Measurements from ENCODE around the gene HRH3. TPM values are rescaled to one million over a fixed set of nuclear protein-coding genes. Genes with fewer than 3 reads are reported as not detected.

Gene HRH3
- total RNA-seq, 5 donors from 2014 or later (not counting 1 experiment from before 2014, with no cell fraction given): not detected

DNA sequence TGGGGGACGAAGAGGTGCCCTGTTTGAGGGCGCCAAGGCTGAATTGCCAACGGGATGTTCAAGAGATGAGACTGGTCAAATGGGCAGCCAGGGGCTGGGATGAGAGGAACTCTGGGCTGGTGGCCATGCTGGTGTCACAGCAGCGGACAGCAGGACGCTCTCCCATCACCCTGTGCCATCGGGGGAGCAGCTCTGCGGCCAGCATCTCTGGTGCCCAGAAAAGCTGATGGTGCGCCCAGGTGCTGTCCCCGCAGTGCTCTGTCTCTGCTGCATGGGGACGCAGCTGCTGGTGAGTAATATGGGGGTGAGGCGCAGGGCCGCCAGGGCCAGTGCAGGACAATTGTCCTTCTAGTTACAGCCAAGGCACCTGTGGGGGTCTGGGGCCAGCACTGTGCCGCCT, 4.9 kb upstream of the HRH3 start:
- 86% methylated on average over 7 of the region's 13 CpGs for WGBS (ENCODE audit: insufficient coverage)
- Histone ChIP-seq H3K36me3 (ENCODE audit: control insufficient read depth in 2 of 2, extremely low read depth in 1 of 2, insufficient read depth in 1 of 2, low read length in 1 of 2) (no peaks in the 10 kb centered on the region), H3K27me3 (replicated peaks in 1 of 2; ENCODE audit: control insufficient read depth in 2 of 2, extremely low read depth in 1 of 2, insufficient read depth in 2 of 2, low read length in 1 of 2) (peaks cover 3 to 84% of the 10 kb centered on the region in 2 experiments), H3K27ac (ENCODE audit: low read length) (no peak overlapping the region), H3K4me1 (ENCODE audit: control insufficient read depth in 1 of 2, extremely low read depth in 1 of 2, insufficient read depth in 2 of 2, low read length in 2 of 2) (peaks cover 0 to 8% of the 10 kb centered on the region in 2 experiments), H3K9me3 (no peaks in the 10 kb centered on the region), H3K4me3 (ENCODE audit: control insufficient read depth in 1 of 2, extremely low read depth in 1 of 2, low read length in 1 of 2) (no peak overlapping the region)
- H3K36me3 Mint-ChIP-seq: no peaks in the 10 kb centered on the region
- H3K4me1 Mint-ChIP-seq: peaks cover 0 to 4% (median 3%) of the 10 kb centered on the region in 3 donors
- ATAC-seq (replicated peaks in 1 of 4) (no peak), DNase-seq (no peak)
- CTCF ChIA-PET: no interaction called here
- no peak overlapping the region for H3K27ac Mint-ChIP-seq
- H3K4me3 Mint-ChIP-seq: no peak overlapping the region
- H3K27me3 Mint-ChIP-seq: peaks cover 27 to 60% of the 10 kb centered on the region in 2 donors
- H3K9me3 Mint-ChIP-seq: no peaks in the 10 kb centered on the region
- POLR2A ChIA-PET: no interaction called here

DNA sequence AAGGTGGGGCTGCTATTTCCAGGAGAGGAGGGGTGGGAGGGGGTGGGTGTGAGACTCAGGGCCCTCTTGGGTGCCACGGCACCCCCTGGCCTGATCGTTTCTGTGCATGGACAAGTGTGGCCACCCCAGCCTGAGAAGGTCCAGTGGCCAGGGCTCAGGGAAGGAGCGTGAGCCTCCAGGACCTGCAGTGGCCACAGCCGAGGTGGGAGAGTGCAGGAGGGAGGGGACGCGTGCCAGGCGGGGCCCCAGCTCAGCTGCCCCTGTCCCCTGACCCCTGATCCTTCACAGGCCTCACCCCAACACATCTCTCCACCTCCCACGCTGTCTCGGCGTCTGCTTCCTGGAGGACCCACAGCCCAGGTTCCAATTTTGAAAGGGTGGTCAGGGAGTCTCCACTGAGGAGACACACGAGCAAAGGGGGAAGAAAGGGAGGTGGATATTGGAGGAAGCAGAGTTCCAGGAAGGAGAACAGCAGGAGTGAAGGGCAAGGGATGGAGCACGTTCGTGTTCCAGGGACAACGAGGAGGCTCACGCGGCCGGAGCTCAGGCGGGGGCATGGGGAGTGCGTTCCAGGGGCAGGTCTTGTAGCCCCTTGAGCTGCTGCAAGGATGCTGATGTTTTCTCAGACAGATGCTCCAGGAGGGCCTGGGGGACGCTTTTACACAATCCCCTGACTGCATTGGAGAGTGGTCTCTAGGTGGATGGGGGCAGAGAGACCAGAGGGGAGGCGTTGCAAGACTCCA, 4.2 kb upstream of the HRH3 start:
- Histone ChIP-seq H3K36me3 (ENCODE audit: control insufficient read depth in 2 of 2, extremely low read depth in 1 of 2, insufficient read depth in 1 of 2, low read length in 1 of 2) (no peaks in the 10 kb centered on the region), H3K27ac (ENCODE audit: low read length) (no peak overlapping the region), H3K4me1 (ENCODE audit: control insufficient read depth in 1 of 2, extremely low read depth in 1 of 2, insufficient read depth in 2 of 2, low read length in 2 of 2) (peaks cover 0 to 12% of the 10 kb centered on the region in 2 experiments), H3K27me3 (replicated peaks in 1 of 2; ENCODE audit: control insufficient read depth in 2 of 2, extremely low read depth in 1 of 2, insufficient read depth in 2 of 2, low read length in 1 of 2) (peaks cover 3 to 88% of the 10 kb centered on the region in 2 experiments), H3K9me3 (no peaks in the 10 kb centered on the region), H3K4me3 (ENCODE audit: control insufficient read depth in 1 of 2, extremely low read depth in 1 of 2, low read length in 1 of 2) (no peak overlapping the region)
- no peaks in the 10 kb centered on the region for H3K9me3 Mint-ChIP-seq
- peaks cover 0 to 4% (median 3%) of the 10 kb centered on the region in 3 donors for H3K4me1 Mint-ChIP-seq
- ATAC-seq (replicated peaks in 1 of 4): no peak
- peaks cover 27 to 60% of the 10 kb centered on the region in 2 donors for H3K27me3 Mint-ChIP-seq
- no peak for DNase-seq
- WGBS (ENCODE audit: insufficient coverage): 58% methylated on average over 11 of the region's 21 CpGs
- ChIA-PET CTCF (no interaction called here), POLR2A (no interaction called here)
- no peak overlapping the region for H3K4me3 Mint-ChIP-seq
- no peaks in the 10 kb centered on the region for H3K36me3 Mint-ChIP-seq
- no peak overlapping the region for H3K27ac Mint-ChIP-seq

- Mint-ChIP-seq H3K27ac (no peak overlapping the region), H3K36me3 (no peaks in the 10 kb centered on the region), H3K4me1 (peaks cover 4 to 7% (median 5%) of the 10 kb centered on the region in 3 donors), H3K9me3 (no peaks in the 10 kb centered on the region), H3K27me3 (peaks cover 27 to 67% of the 10 kb centered on the region in 2 donors), H3K4me3 (no peak overlapping the region)
- peaks cover 3 to 92% of the 10 kb centered on the region in 2 experiments for H3K27me3 ChIP-seq (replicated peaks in 1 of 2; ENCODE audit: control insufficient read depth in 2 of 2, extremely low read depth in 1 of 2, insufficient read depth in 2 of 2, low read length in 1 of 2)
- H3K4me1 ChIP-seq (ENCODE audit: control insufficient read depth in 1 of 2, extremely low read depth in 1 of 2, insufficient read depth in 2 of 2, low read length in 2 of 2): peaks cover 0 to 15% of the 10 kb centered on the region in 2 experiments
- ATAC-seq (replicated peaks in 1 of 4) (no peak), DNase-seq (no peak)
- H3K27ac ChIP-seq (ENCODE audit: low read length): no peak overlapping the region
- ChIA-PET CTCF (no interaction called here), POLR2A (no interaction called here)
- no peak overlapping the region for H3K4me3 ChIP-seq (ENCODE audit: control insufficient read depth in 1 of 2, extremely low read depth in 1 of 2, low read length in 1 of 2)
- 84% methylated on average over 8 of the region's 9 CpGs for WGBS (ENCODE audit: insufficient coverage)
- H3K9me3 ChIP-seq: no peaks in the 10 kb centered on the region
- no peaks in the 10 kb centered on the region for H3K36me3 ChIP-seq (ENCODE audit: control insufficient read depth in 2 of 2, extremely low read depth in 1 of 2, insufficient read depth in 1 of 2, low read length in 1 of 2)
Measured at GRCh38 chr20:62223571-62223970, 3.5 kb upstream of the HRH3 start.

- H3K4me1 ChIP-seq (ENCODE audit: control insufficient read depth in 1 of 2, extremely low read depth in 1 of 2, insufficient read depth in 2 of 2, low read length in 2 of 2): peaks cover 0 to 15% of the 10 kb centered on the region in 2 experiments
- no peak for DNase-seq
- POLR2A ChIA-PET: no interaction called here
- Mint-ChIP-seq H3K36me3 (no peaks in the 10 kb centered on the region), H3K27ac (no peak overlapping the region), H3K4me3 (no peak overlapping the region), H3K27me3 (peaks cover 27 to 72% of the 10 kb centered on the region in 2 donors), H3K9me3 (no peaks in the 10 kb centered on the region), H3K4me1 (peaks cover 4 to 7% (median 5%) of the 10 kb centered on the region in 3 donors)
- CTCF ChIA-PET: no interaction called here
- H3K27me3 ChIP-seq (replicated peaks in 1 of 2; ENCODE audit: control insufficient read depth in 2 of 2, extremely low read depth in 1 of 2, insufficient read depth in 2 of 2, low read length in 1 of 2): peaks cover 3 to 92% of the 10 kb centered on the region in 2 experiments
- no peaks in the 10 kb centered on the region for H3K9me3 ChIP-seq
- H3K36me3 ChIP-seq (ENCODE audit: control insufficient read depth in 2 of 2, extremely low read depth in 1 of 2, insufficient read depth in 1 of 2, low read length in 1 of 2): no peaks in the 10 kb centered on the region
- WGBS (ENCODE audit: insufficient coverage): 65% methylated on average over 7 of the region's 13 CpGs
- no peak overlapping the region for H3K4me3 ChIP-seq (ENCODE audit: control insufficient read depth in 1 of 2, extremely low read depth in 1 of 2, low read length in 1 of 2)
- no peak overlapping the region for H3K27ac ChIP-seq (ENCODE audit: low read length)
- no peak for ATAC-seq (replicated peaks in 1 of 4)
Measured at GRCh38 chr20:62222972-62223371, 2.9 kb upstream of the HRH3 start.

- Mint-ChIP-seq H3K4me1 (peaks cover 4 to 7% (median 5%) of the 10 kb centered on the region in 3 donors), H3K9me3 (no peaks in the 10 kb centered on the region), H3K27me3 (peaks cover 27 to 75% of the 10 kb centered on the region in 2 donors), H3K27ac (no peak overlapping the region), H3K4me3 (no peak overlapping the region), H3K36me3 (no peaks in the 10 kb centered on the region)
- DNase-seq: no peak
- Histone ChIP-seq H3K4me1 (ENCODE audit: control insufficient read depth in 1 of 2, extremely low read depth in 1 of 2, insufficient read depth in 2 of 2, low read length in 2 of 2) (peaks cover 0 to 15% of the 10 kb centered on the region in 2 experiments), H3K4me3 (ENCODE audit: control insufficient read depth in 1 of 2, extremely low read depth in 1 of 2, low read length in 1 of 2) (no peak overlapping the region), H3K27me3 (replicated peaks in 1 of 2; ENCODE audit: control insufficient read depth in 2 of 2, extremely low read depth in 1 of 2, insufficient read depth in 2 of 2, low read length in 1 of 2) (peaks cover 3 to 92% of the 10 kb centered on the region in 2 experiments), H3K36me3 (ENCODE audit: control insufficient read depth in 2 of 2, extremely low read depth in 1 of 2, insufficient read depth in 1 of 2, low read length in 1 of 2) (no peaks in the 10 kb centered on the region), H3K9me3 (no peaks in the 10 kb centered on the region), H3K27ac (ENCODE audit: low read length) (no peak overlapping the region)
- 85% methylated on average over 18 of the region's 18 CpGs for WGBS (ENCODE audit: insufficient coverage)
- CTCF ChIA-PET: no interaction called here
- POLR2A ChIA-PET: interaction anchor here in 1 of 2 donors (0.6 kb wide), 1 partner anchor 59 kb away, joined by 4 read pairs; no protein-coding TSS in a partner anchor
- ATAC-seq (replicated peaks in 1 of 4): no peak
Measured at GRCh38 chr20:62222266-62222850, 2.3 kb upstream of the HRH3 start.

GRCh38 chr20:62220666-62221568, 839 bp upstream of the HRH3 start:
- Mint-ChIP-seq H3K27ac (no peak overlapping the region), H3K27me3 (peaks cover 26 to 68% of the 10 kb centered on the region in 2 donors), H3K4me1 (peaks cover 4 to 7% (median 5%) of the 10 kb centered on the region in 3 donors), H3K9me3 (no peaks in the 10 kb centered on the region), H3K36me3 (no peaks in the 10 kb centered on the region), H3K4me3 (peak overlapping the region; percentile 21 to 41 (median 37))
- Histone ChIP-seq H3K27ac (ENCODE audit: low read length) (no peak overlapping the region), H3K36me3 (ENCODE audit: control insufficient read depth in 2 of 2, extremely low read depth in 1 of 2, insufficient read depth in 1 of 2, low read length in 1 of 2) (no peaks in the 10 kb centered on the region), H3K4me3 (ENCODE audit: control insufficient read depth in 1 of 2, extremely low read depth in 1 of 2, low read length in 1 of 2) (no peak overlapping the region), H3K4me1 (ENCODE audit: control insufficient read depth in 1 of 2, extremely low read depth in 1 of 2, insufficient read depth in 2 of 2, low read length in 2 of 2) (peaks cover 0 to 15% of the 10 kb centered on the region in 2 experiments), H3K9me3 (no peaks in the 10 kb centered on the region), H3K27me3 (replicated peaks in 1 of 2; ENCODE audit: control insufficient read depth in 2 of 2, extremely low read depth in 1 of 2, insufficient read depth in 2 of 2, low read length in 1 of 2) (peaks cover 3 to 90% of the 10 kb centered on the region in 2 experiments)
- POLR2A ChIA-PET: no interaction called here
- CTCF ChIA-PET: no interaction called here
- DNase-seq (no peak), ATAC-seq (replicated peaks in 1 of 4) (no peak)
- 14% methylated on average over 28 of the region's 46 CpGs for WGBS (ENCODE audit: insufficient coverage)
